GM19463 (cell line): Measurements from ENCODE around the gene DOC2A.
"Not testable (repeated sequence)": the region's sequence is repeated elsewhere in the genome, so short reads cannot be mapped to it uniquely, and the experiment has no call there.

ENCODE experiments used
- ATAC-seq: cut with Tn5 transposase; IDR thresholded peaks from one replicate; pipeline ENCODE4 v1.9.1; 2021; ENCODE audit warnings: mild to moderate bottlenecking, moderate library complexity; ENCODE audit not compliant: unreplicated experiment

Gene DOC2A

DNA sequence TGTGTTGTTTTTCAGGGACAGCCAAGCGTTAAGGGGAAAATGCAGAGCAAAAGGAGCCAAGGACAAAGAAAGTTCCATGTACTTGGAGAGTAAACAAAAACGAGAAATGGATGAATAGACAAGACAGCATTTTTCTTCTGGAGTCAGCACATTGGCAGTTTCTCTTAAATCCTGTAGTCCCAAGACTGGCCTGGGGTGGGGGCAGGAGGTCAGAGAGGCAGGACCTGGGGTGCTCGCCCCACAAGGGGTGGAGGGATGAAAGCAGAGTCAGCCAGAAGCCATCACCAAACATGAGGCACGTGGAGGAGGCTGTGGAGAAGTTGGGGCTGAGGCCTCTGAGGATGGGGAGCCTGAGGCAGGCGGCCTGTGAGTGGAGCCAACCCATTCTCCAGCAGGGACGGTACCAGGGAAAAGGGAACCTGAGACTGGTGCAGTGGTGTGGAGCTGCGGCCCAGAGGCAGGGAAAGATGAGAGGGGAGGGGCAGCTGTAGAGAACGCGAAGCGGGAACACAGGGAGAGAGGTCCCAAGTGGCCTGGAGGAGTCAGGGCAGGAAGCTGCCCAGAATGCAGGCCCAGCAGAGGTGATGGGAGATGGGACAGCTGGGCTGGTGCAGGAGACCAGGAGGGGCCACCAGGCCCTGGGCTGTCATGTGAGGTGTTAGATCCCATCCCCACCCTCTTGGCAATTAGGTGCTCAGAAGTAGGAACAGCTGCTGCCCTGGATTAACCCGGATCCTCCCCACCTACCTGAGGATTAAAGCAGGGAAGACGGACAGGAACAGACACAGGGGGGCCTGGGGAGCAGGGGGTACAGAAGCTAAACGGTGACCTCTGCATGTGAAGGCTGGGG lies 17.0 kb upstream of the DOC2A start:
- no peak for ATAC-seq

DNA sequence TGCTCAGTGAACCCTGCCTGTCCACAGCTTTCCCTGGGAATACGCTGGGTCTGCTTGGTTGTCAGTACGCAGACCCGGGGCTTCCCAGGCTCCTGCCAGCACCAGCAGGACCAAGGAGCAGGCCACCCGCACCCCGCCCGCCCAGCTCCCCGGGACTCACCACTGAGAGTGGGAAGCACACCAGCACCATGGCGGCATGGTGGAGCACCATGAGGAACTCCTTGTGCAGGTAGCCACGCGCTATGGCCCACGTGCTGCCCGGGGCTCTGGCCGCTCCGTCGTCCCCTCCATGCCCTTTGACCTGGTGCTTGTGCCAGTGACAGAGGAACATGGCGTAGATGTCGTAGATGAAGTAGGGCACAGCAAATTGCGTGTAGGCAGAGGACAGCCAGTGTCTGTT lies 15.6 kb upstream of the DOC2A start:
- no peak for ATAC-seq

DNA sequence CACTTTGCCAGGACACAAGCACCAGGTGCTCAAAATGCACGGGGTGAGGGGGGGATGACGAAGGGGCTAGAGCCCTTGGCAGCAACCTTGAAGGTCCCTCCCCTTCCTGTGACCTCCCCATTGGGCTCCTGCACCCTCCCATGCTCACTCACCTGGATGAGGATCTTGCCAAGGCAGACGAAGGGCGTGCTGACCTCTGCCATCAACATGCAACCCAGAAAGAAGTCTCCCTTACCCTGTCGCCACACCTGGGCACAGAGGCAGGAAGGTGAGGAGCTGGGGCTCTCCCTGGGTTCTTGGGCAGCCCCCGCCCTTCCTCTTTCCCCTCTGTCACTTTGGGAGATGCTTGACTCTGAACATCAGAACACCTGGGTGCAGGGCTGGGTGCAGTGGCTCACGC lies 14.7 kb upstream of the DOC2A start:
- no peak for ATAC-seq

DNA sequence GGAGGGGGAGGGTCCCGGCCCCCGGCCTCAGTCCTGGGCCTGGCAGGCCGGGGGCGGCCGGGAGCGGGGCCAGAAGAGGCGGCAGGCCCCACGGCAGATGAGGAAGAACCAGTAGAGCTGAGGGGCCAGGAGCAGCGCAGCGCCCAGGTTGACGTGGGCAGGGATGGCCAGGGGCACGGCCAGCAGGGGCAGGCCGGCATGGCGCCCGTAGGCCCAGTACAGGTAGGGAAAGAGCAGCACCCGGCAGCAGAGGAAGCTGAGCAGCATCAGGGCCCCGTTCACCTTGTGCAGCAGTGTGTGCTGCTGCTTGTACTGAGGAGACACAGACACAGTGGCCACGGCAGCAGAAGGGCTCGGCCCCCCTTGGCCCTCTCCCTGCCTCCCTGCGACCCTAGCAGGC lies 14.3 kb upstream of the DOC2A start:
- no peak for ATAC-seq

DNA sequence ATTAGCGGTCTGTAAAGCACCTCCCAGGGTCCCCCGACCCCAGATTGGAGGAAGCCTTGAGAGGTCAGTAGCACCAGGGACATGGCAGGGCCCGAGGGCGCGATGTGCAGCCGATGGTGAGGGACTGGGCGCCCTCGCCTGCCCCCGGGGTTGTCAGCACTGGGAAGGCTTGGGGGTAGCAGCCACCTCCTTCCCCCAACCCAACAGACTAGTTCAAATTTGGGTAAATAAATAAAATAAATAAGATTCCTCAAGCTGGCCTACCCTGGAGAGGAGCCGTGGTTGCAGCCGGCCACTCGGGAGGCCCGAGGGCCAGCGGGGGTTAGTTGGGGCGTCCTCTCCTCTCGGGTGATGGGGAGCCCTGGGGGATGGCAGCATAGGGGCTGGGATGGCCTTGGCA lies 13.6 kb upstream of the DOC2A start:
- no peak for ATAC-seq

DNA sequence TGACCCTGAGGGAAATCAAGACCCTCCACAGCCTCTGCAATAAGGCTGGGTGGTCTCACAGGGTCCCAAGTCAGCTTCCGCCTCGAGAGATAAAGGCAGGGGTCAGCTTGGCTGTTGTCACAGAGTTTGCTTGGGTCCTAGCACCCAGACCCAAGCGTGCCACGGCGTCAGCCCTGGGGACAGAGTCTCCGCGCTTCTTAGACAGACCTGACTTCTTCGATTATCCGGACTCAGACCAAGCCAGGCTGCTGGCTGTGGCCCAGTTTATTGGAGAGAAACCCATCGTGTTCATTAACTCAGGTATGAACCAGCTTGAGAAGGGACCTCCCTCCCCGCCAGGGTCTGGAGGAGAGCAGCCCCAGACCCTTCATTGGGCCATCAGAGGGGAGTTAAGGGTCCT lies 12.8 kb upstream of the DOC2A start:
- ATAC-seq: no peak

DNA sequence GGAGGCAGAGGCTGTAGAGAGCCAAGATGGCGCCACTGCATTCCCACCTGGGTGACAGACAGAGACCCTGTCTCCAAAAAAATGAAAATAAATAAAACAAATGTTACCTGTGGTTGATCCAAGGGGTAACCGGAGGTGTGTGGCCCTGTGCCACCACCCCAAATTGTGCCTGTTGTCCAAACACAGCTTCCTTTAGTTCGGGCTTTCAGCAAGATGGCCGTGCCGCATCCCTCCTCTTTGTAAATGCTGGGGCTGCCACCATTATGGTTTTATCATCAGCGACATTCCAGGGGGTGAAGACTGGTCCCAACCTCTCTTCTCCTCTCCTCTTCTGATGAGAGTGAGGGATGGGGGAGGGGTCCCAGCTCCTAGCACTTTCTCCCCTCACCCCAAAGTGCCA lies 12.1 kb upstream of the DOC2A start, which contains the start of gene C16orf92:
TSS of gene C16orf92 (plus strand) at position 312 of the 400 bp plus-strand sequence. CDS start 143 bp downstream, outside the sequence.
- ATAC-seq: no peak

DNA sequence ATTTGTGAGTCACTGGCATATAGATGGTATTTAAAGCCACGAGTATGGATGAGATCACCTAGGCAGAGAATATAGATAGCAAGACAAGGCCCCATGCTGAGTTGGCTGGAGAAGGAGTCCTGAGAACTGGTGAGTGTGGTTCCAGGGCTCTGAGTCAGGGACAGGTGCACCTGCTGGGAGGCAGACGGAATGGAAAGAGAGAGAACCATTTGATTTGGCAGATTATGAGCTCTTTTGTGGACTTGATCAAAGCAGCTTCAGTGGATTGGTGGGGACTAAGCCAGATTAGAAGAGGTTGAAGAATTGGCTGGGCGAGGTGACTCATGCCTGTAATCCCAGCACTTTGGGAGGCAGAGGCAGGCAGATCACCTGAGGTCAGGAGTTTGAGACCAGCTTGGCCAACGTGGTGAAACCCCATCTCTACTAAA lies 7.9 kb upstream of the DOC2A start:
- no peak for ATAC-seq

DNA sequence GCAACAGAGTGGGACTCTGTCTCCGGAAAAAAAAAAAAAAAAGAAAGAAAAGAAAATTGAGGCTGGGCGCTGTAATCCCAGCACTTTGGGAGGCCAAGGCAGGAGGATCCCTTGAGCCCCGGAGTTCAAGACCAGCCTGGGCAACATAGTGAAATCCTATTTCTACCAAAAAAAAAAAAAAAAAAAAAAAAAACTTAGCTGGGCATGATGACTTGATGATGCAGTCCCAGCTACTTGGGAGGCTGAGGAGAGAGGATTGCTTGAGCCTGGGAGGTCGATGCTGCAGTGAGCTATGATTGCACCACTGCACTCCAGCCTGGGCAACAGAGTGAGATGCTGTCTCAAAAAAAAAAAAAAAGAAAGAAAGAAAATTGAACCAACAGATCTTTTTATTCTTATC lies 7.1 kb upstream of the DOC2A start:
- ATAC-seq: not testable (repeated sequence)

DNA sequence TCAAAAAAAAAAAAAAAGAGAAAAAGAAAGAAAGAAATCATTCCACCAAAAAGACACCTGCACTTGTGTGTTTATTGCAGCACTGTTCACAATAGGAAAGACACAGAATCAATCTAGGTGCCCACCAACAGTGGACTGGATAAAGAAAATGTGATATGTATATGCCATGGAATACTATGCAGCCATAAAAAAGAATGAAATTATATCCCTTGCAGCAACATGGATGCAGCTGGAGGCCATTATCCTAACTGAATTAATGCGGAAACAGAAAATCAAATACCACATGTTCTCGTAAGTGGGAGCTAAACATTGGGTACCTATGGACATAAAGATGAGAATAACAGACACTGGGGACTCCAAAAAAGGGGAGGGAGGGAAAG lies 6.4 kb upstream of the DOC2A start:
- ATAC-seq: no peak

DNA sequence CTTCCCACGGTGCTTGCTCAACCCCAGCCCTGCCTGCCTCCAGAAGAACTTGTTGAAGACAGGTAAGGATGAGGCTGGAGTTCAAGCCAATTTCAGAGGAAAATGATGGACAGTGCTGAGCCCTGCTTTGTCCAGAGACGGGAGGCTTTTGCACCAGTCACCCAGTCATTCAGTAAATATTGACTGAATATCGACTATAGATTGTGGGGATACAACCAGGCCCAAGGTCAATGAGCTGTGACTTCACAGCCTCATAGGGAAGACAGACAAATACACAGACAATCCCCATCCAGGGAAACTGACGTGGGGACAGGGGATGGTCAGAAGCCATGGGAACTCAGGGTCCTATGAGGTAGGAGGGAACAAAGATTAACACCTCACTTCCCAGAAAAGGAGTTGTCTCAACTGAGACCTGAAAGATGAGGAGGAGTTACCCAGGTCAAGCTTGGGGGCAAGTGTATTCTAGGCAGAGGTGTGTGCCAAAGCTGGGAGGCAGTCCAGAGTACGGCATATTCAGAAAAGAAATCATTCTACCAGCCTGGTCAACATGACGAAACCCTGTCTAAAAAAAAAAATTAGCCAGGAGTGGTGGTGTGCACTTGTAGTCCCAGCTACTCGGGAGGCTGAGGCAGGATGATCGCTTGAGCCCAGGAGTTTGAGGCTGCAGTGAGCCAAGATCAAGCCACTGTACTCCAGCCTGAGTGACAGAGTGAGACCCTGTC lies 5.9 kb upstream of the DOC2A start:
- no peak for ATAC-seq

DNA sequence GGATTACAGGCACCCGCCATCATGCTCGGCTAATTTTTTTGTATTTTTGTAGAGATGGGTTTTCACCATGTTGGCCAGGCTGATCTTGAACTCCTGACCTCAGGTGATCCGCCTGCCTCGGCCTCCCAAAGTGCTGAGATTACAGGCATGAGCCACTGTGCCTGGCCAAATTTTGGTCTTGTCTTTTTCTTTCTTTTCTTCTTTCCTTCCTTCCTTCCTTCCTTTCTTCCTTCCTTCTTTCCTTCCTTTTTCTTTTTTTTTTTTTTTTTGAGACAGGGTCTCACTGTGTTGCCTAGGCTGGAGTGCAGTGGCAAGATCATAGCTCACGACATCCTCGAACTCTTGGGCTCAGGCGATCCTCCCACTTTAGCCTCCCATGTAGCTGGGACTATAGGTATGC lies 4.6 kb upstream of the DOC2A start:
- not testable (repeated sequence) for ATAC-seq

DNA sequence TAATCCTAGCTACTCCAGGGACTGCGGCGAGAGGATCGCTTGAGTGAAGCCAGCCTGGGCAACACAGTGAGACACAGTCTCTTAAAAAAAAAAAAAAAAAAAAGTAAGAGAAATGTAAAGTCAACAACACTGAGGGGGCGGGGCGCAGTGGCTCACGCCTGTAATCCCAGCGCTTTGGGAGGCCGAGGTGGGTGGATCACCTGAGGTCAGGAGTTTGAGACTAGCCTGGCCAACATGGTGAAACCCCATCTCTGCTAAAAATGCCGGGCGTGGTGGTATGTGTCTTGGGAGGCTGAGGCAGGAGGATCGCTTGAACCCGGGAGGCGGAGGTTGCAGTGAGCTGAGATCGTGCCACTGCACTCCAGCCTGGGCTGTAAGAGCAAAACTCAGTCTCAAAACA lies 1.8 kb upstream of the DOC2A start:
- not testable (repeated sequence) for ATAC-seq

DNA sequence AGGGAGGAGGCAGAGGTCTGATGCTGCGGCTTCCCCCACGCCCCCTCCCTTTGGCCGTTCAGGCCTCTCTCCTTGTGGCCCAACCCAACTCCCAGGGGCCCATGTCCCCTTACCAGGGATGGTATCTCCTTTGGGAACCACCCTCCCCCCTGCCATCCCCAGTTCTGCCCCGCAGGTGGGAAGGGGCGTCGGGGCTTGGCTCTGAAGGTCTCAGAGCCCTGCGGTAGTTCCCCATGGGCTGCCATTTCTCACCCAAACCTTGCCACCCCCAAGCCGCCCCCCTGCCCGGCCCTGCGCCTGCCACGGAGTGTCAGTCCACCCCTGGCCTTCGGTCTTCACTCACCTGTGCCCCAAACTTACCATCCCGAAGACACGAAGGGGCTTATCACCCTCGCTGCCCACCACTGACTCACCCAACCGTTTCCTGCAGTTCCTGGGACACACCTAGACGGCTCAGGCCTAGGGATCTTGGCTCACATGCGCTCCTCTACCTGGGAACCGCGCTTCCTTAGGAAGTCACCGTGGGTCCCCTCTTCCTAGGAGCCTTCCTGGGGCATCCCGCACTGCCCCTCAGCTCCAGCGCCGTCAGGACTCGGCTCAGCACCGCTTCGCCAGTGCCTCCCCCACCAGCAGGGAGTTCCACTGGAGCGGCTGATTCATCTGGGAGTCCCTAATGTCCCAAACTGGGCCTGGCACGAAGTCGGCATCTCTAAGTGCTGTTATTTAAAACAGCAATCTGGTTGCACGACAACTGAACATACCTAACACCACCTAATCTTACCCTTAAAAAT lies 1.1 kb upstream of the DOC2A start:
- ATAC-seq: no peak

DNA sequence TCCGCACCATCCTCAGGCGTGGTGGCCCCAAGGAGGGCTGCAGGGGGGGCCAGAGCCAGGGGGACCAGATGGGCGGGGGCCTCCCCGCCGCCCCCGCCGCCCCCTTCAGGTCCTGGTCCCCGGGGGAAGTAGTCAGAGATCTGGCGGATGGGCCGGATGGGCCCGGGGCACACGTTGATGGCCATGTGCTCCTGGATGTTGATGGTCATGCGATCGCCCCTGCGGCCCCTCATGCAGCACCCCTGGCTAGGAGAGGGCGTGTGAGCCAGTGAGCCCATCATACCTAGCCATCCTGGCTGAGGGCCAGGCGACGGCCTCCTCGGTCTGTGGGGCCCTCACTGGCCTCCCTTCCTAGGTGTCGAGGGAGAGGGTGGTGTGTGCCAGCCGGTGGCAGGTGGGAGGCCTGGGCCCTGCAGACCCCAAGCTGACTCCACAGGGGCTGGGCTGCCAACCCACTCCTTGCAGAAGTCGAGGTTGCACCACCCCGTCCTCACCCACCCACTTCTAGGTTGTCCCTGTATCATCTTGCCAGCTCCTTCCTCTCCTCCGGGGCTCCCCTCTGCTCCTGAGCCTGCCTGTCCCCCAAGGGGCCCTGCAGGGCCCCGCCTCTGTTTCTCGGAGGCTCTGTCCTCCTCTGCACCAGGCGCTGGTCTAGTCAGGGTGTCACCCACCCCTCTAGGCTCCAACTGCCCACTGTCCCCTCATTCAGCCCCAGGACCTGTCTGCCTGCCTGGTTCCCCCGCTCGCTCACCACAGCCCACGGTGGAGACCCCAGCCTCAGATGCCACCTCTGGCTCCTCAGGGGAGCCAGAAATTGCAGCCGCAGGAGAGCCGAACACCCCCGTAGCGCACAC lies 610 bp downstream of the DOC2A start:
- ATAC-seq: no peak

DNA sequence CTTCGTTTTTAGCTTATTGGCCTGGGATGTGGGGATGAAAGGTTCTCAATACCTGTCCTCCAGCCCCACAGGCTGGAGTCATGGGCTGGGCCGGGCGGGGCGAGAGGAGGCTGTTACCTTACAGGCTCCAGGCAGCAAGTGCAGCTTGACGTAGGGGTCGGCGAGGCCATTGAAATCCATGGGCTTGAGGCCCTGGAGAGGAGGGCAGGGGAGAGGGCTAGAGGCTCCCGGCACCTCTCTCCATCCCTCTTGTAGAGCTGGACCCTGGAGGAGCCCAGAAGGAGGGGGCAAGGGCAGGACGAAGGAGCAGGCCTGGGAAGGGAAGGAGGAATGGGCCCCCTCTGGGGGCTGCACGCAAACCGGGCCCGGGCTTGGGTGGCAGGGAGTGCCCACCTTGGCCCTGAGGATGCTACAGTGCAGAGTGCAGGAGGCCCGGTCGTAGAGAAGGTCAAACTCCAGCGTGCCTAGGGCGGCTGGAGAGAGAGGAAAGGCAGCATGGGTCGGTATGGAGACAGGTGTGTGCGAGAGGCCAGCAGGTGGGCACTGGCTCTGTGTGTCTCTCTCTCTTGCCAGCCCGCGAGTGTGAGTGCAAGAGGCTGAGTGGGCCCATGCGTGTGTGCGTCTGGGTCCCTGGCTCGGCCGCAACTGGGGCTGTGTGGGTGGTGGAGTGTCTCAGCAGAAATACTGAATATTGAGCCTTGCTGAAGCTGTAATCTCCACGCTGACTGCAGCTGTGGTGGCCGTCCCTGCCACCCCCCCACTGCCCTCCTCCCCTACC lies 1.6 kb downstream of the DOC2A start:
- no peak for ATAC-seq

DNA sequence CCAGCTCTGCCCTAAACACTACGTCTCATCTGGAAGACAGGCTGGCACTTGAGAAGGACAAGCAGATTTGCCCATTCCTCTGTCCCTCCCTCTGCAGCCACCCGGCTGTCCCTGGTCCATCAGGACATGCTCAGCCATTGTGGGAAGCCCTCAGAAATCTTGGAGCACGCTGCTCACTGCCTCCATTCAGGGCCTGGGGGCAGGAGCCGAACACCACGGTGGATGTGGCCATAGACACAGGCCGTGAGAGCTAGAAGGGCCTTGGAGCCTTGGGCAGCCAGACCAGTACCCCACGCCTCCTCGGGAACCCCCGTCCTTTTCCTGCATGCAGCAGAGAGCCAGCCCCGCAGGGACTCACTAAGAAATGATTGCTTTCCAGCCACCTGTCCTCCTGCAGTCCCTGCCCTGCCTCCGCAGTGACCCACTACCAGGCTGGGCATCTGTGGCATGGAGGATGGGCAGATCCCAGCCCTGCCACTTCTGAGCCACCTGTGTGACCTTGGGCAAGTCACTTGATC lies 3.4 kb downstream of the DOC2A start:
- no peak for ATAC-seq

DNA sequence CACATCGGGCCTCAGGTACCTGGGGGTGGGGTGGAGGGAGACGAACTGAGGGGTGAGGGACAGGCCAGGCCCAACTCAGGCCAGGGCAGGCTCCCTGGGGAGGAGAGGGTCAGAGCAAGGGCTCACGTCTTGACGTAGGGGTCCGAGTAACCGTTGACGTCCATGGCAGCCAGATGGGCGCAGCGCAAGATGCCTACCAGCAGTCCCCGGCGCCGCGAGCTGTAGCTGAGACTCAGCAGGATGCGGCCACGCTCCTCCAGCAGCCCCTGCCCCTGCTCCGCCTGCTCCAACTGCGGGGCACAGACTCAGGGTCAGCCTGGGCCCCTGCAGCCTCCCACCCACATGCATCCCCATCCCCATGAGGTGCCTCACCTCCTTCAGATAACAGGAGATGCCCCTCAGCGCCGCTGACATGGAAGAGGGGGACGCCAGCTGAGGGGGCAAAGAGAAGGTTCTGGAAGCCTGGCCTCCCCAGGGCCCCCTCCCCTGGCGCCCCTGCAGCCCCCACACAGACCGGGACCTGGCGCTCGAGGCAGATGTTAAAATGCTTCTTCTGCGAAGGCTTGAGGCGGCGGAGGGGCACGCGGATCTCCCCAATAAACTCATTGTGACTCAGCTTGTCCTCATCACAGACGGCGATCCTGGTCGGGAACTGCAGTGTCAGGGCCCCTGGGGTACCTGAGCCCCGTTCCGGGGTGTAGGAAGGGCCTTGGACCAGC lies 4.0 kb downstream of the DOC2A start:
- no peak for ATAC-seq

DNA sequence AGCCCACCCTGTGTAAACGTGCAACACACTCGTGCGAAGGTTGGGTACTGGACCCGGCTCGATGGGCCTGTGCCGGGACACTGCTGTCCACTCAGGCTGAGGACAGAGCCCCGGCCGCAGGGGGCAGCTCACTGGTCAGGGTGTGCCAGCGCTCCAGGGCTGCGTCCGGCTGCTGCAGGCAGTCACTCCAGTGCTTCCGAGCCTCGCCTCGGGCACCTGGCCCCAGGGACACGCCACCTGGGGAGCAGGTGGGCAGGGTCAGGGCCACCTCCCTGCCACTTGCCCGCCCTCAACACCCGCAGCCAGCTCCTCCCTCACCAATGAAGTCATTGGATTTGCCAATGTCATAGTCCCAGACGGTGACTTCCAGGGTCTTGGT lies 4.7 kb downstream of the DOC2A start:
- ATAC-seq: no peak
